HG02981 (cell line): ENCODE data around the gene EGLN3.
"Not testable (repeated sequence)": the region's sequence is repeated elsewhere in the genome, so short reads cannot be mapped to it uniquely, and the experiment has no call there.

Experiments
- ATAC-seq: cut with Tn5 transposase; IDR thresholded peaks from one replicate; pipeline ENCODE4 v1.9.1; 2021; ENCODE audit warnings: mild to moderate bottlenecking, moderate library complexity; ENCODE audit not compliant: unreplicated experiment

Gene EGLN3

GRCh38 chr14:33950320-33951182 is at the start of gene EGLN3:
Gene EGLN3, minus strand, starts transcription at chr14:33951074. Its CDS starts 322 bp downstream, at chr14:33950752.
- peak; percentile 75 for ATAC-seq

GRCh38 chr14:34000396-34000795 is 49.5 kb upstream of the EGLN3 start:
- no peak for ATAC-seq

- ATAC-seq = no peak
Observed at GRCh38 chr14:33999771-34000291, 49.0 kb upstream of the EGLN3 start.

- no peak for ATAC-seq
Observed at GRCh38 chr14:33997611-33998010, 46.7 kb upstream of the EGLN3 start.

- no peak for ATAC-seq
Observed at GRCh38 chr14:33996462-33996861, 45.6 kb upstream of the EGLN3 start.

- ATAC-seq = no peak
Observed at GRCh38 chr14:33993246-33993645, 42.4 kb upstream of the EGLN3 start.

- ATAC-seq = no peak
Observed at GRCh38 chr14:33992274-33993007, 41.6 kb upstream of the EGLN3 start.

- no peak for ATAC-seq
Observed at GRCh38 chr14:33990790-33991189, 39.9 kb upstream of the EGLN3 start.

GRCh38 chr14:33987565-33988080 is 36.7 kb upstream of the EGLN3 start:
- no peak for ATAC-seq

- no peak for ATAC-seq
Observed at GRCh38 chr14:33986804-33987203, 35.9 kb upstream of the EGLN3 start.

GRCh38 chr14:33985242-33985641 is 34.4 kb upstream of the EGLN3 start:
- ATAC-seq = no peak

GRCh38 chr14:33979613-33980276 is 28.9 kb upstream of the EGLN3 start:
- ATAC-seq = peak; percentile 81

GRCh38 chr14:33978892-33979612 is 28.2 kb upstream of the EGLN3 start:
- no peak for ATAC-seq

GRCh38 chr14:33972583-33973081 is 21.8 kb upstream of the EGLN3 start:
- ATAC-seq = peak; percentile 92

- ATAC-seq = not testable (repeated sequence)
Observed at GRCh38 chr14:33969846-33970245, 19.0 kb upstream of the EGLN3 start.

GRCh38 chr14:33968722-33969121 is 17.8 kb upstream of the EGLN3 start:
- ATAC-seq = no peak

GRCh38 chr14:33967138-33967537 is 16.3 kb upstream of the EGLN3 start:
- ATAC-seq = no peak

- ATAC-seq = no peak
Observed at GRCh38 chr14:33966276-33966675, 15.4 kb upstream of the EGLN3 start.

GRCh38 chr14:33964599-33965317 is 13.9 kb upstream of the EGLN3 start:
- no peak for ATAC-seq

GRCh38 chr14:33963892-33964291 is 13.0 kb upstream of the EGLN3 start:
- no peak for ATAC-seq
